CD4-positive, CD25-positive, alpha-beta regulatory T cell (primary cell): ENCODE measurements around the gene RHBDD3. TPM values are rescaled to one million over a fixed set of nuclear protein-coding genes. Genes with fewer than 3 reads are reported as not detected.

ENCODE experiments used
- ATAC-seq, 2 donors: fragments of 150-1000 bp; cut with Tn5 transposase; one replicate each; pipeline ENCODE4 v1.10.0; 2021; ENCODE audit warnings: low read depth in 2 of 2, moderate number of reproducible peaks in 2 of 2, moderate library complexity in 1 of 2
- DNase-seq, 3 donors: peaks; one replicate each; pipeline versions ENCODE4 v3.0.0 to v3.0.0-alpha.2; 2012 to 2022; ENCODE audit warnings: mixed read lengths in 1 of 3
- H3K27ac ChIP-seq: one replicate; pipeline ENCODE4 v1.7.0; 2013; ENCODE audit warnings: mild to moderate bottlenecking, low read length; ENCODE audit not compliant: insufficient read depth, poor library complexity, severe bottlenecking
- H3K27me3 ChIP-seq: one replicate; pipeline ENCODE4 v1.7.0; 2013; ENCODE audit warnings: low read length; ENCODE audit not compliant: control insufficient read depth, insufficient read depth
- H3K36me3 ChIP-seq: one replicate; pipeline ENCODE4 v1.7.0; 2013; ENCODE audit warnings: mild to moderate bottlenecking, low read length, moderate library complexity; ENCODE audit not compliant: control insufficient read depth, insufficient read depth
- H3K4me1 ChIP-seq: 2 replicates; pipeline ENCODE4 v1.7.0; 2013; ENCODE audit warnings: mild to moderate bottlenecking, low read length; ENCODE audit not compliant: insufficient read depth, control insufficient read depth, poor library complexity, severe bottlenecking
- H3K4me3 ChIP-seq: one replicate; pipeline ENCODE4 v1.7.0; 2013; ENCODE audit warnings: low read depth, mild to moderate bottlenecking, low read length, moderate library complexity
- H3K9me3 ChIP-seq, 2 experiments: 1 replicate in 1 of 2; 2 replicates in 1 of 2; pipeline ENCODE4 v1.7.0; 2013; ENCODE audit warnings: low read length in 2 of 2, mild to moderate bottlenecking in 1 of 2, moderate library complexity in 1 of 2; ENCODE audit not compliant: control insufficient read depth in 2 of 2
- H3K27ac Mint-ChIP-seq, 3 donors: one replicate each; pipeline ENCODE4 v1.8.0; 2020 to 2022; ENCODE audit warnings: mild to moderate bottlenecking in 3 of 3, mixed read lengths in 3 of 3, moderate library complexity in 2 of 3
- H3K27me3 Mint-ChIP-seq: one replicate; pipeline ENCODE4 v1.8.0; 2022; ENCODE audit warnings: mild to moderate bottlenecking, mixed read lengths
- H3K36me3 Mint-ChIP-seq: one replicate; pipeline ENCODE4 v1.8.0; 2020; ENCODE audit warnings: mixed read lengths
- H3K4me1 Mint-ChIP-seq, 4 donors: one replicate each; pipeline ENCODE4 v1.8.0; 2020 to 2022; ENCODE audit warnings: mixed read lengths in 4 of 4, mild to moderate bottlenecking in 1 of 4
- H3K4me3 Mint-ChIP-seq, 4 donors: one replicate each; pipeline ENCODE4 v1.8.0; 2020 to 2022; ENCODE audit warnings: mild to moderate bottlenecking in 4 of 4, mixed read lengths in 4 of 4, moderate library complexity in 3 of 4
- H3K9me3 Mint-ChIP-seq, 7 donors: one replicate each; pipeline ENCODE4 v1.8.0; 2020 to 2022; ENCODE audit warnings: mixed read lengths in 7 of 7, mild to moderate bottlenecking in 3 of 7, moderate library complexity in 2 of 7
- polyA plus RNA-seq, 4 donors: library from polyadenylated mRNA; unstranded; fragments of 300-500 nt; fragmentation: Illumina TruSeq; gene quantifications; one replicate each; pipeline ENCODE4 v1.2.3, GENCODE V29; 2021
- total RNA-seq: library from RNA; stranded (reverse); gene quantifications from one replicate; pipeline ENCODE4 v1.2.3, GENCODE V29; 2022

RHBDD3 gene
- total and polyA plus RNA-seq, 5 donors from 2014 or later, result 6.5 to 16.0 (median 10.7) TPM

DNA sequence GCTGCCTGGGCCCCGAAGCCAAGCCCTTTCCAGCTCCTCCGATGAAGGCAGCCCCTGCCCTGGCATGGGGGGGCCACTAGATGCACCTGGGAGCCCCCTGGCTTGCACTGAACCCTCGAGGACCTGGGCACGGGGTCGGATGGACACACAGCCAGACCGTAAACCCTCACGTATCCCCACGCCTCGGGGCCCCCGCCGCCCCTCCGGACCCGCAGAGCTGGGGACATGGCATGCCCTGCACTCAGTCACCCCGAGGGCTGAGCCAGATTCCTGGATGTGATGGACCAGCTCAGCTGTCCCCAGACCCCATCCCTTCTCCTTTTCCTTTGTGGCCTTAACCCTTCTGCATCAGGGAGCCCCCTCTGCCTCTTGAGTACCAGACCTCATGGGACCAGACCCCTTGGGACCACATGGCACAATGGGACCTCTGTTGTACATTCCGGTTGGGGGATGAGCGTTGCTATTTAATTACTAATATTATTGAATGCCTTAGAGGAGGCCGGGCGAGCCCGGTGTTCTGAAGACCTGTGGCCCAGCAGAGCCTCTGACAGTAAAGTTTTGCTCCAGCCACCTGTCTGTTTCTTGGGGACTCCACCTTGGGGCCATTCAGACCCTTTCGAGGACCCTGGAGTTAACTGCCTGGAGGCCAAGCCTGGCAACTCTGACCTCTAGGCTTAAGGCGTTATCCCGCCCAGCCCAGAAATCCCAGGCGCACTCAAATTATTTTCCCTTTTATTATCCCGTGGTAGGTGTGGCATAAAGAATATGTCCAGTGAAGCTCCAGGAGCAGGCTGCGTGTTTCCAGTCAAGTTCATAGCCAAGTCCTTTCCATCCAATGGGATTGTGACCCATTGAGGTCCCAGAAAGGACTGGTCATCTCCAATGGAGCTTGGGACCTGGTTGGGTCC lies 44.7 kb upstream of the RHBDD3 start:
- no peaks in the 10 kb centered on the region for H3K9me3 ChIP-seq
- DNase-seq (no peak), ATAC-seq (no peak)
- no peak overlapping the region for H3K27ac ChIP-seq
- Mint-ChIP-seq H3K9me3 (peaks cover 0 to 2% (median 0%) of the 10 kb centered on the region in 7 donors), H3K4me3 (peak overlapping the region in 1 of 4 donors; percentile 6), H3K27ac (no peak overlapping the region), H3K27me3 (peaks cover 44% of the 10 kb centered on the region), H3K4me1 (peaks cover 0 to 19% (median 12%) of the 10 kb centered on the region in 4 donors), H3K36me3 (no peaks in the 10 kb centered on the region)
- peaks cover 21% of the 10 kb centered on the region for H3K4me1 ChIP-seq
- H3K36me3 ChIP-seq, result no peaks in the 10 kb centered on the region
- H3K4me3 ChIP-seq, result no peak overlapping the region
- H3K27me3 ChIP-seq, result peaks cover 7% of the 10 kb centered on the region

DNA sequence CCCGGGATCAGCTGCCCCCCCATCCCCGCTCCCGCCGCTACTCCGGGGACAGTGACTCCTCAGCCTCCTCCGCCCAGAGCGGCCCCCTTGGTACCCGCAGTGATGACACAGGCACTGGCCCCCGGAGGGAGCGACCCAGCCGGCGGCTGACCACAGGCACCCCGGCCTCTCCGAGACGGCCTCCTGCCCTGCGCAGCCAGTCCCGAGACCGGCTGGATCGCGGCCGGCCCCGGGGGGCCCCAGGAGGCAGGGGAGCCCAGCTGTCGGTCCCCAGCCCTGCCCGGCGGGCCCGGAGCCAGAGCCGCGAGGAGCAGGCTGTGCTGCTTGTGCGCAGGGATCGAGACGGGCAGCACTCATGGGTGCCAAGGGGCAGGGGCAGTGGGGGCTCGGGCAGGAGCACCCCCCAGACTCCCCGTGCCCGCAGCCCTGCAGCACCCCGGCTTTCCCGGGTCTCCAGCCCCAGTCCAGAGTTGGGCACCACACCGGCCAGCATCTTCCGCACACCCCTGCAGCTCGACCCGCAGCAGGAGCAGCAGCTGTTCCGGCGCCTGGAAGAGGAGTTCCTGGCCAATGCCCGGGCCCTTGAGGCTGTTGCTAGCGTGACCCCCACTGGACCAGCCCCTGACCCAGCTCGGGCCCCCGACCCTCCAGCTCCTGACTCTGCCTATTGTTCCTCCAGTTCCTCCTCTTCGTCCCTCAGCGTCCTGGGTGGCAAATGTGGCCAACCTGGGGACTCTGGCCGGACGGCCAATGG lies 43.9 kb upstream of the RHBDD3 start:
- Histone ChIP-seq H3K4me3 (no peak overlapping the region), H3K36me3 (no peaks in the 10 kb centered on the region), H3K9me3 (no peaks in the 10 kb centered on the region), H3K4me1 (peaks cover 25% of the 10 kb centered on the region), H3K27me3 (peaks cover 7% of the 10 kb centered on the region), H3K27ac (no peak overlapping the region)
- H3K27me3 Mint-ChIP-seq, result peaks cover 40% of the 10 kb centered on the region
- DNase-seq (no peak), ATAC-seq (no peak)
- peaks cover 0 to 22% (median 10%) of the 10 kb centered on the region in 4 donors for H3K4me1 Mint-ChIP-seq
- peaks cover 0 to 4% (median 0%) of the 10 kb centered on the region in 7 donors for H3K9me3 Mint-ChIP-seq
- H3K4me3 Mint-ChIP-seq, result no peak overlapping the region
- no peak overlapping the region for H3K27ac Mint-ChIP-seq
- H3K36me3 Mint-ChIP-seq, result no peaks in the 10 kb centered on the region

DNA sequence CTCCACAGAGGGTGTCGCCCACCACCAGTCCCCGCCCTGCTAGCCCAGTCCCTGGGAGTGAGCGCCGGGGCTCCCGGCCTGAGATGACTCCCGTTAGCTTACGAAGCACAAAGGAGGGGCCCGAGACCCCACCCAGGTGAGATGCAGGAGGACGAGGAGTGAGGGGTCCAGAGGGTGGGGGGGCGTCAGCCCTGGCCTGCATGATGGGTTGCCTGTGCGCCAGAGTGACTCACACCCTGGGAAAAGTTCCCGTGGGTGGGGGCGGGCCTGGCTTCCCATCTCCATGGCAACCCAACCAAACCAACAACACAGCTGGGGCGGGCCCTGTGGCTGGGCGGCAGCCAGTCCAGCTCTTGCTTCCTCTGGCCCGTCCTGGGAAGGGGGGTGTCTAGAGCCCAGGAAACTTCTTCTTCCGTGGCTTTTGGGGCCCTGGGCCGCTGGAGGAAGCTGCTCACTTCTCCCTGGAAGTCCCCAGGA lies 43.1 kb upstream of the RHBDD3 start:
- H3K4me1 ChIP-seq, result peaks cover 33% of the 10 kb centered on the region

DNA sequence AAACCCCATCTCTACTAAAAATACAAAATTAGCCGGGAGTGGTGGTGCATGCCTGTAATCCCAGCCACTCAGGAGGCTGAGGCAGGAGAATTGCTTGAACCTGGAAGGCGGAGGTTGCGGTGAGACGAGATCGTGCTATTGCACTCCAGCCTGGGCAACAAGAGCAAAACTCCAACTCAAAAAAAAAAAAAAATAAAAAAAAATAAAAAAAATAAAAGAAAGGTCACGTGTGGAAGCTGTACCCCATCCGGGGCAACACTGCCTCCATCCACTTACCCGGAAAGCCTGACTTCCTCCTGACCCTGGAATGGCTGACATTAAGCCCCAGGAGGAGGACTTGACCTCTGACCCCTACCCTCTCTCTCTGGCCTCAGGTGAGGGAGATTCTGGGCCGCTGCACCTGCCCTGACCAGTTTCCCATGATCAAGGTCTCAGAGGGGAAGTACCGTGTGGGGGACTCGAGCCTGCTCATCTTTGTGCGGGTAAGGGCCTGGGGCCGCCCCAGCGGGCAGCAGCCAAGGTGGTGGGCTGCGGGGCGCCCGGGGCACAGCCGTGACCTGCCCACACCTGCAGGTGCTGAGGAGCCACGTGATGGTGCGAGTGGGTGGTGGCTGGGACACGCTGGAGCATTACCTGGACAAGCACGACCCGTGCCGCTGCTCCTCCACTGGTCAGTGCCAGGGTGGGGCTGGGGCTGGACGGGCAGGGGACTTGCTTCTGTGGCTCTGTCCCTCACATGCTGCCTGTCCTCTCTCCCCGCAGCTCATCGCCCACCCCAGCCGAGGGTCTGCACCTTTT lies 42.5 kb upstream of the RHBDD3 start:
- no peak overlapping the region for H3K4me3 ChIP-seq
- no peaks in the 10 kb centered on the region for H3K36me3 ChIP-seq
- ATAC-seq, result no peak
- H3K27me3 Mint-ChIP-seq, result peaks cover 43% of the 10 kb centered on the region
- peaks cover 37% of the 10 kb centered on the region for H3K4me1 ChIP-seq
- H3K27me3 ChIP-seq, result peaks cover 10% of the 10 kb centered on the region
- H3K4me1 Mint-ChIP-seq, result peaks cover 0 to 25% (median 10%) of the 10 kb centered on the region in 4 donors
- DNase-seq, result no peak
- H3K27ac ChIP-seq, result no peak overlapping the region
- H3K27ac Mint-ChIP-seq, result no peak overlapping the region
- peaks cover 0 to 4% (median 0%) of the 10 kb centered on the region in 7 donors for H3K9me3 Mint-ChIP-seq
- H3K36me3 Mint-ChIP-seq, result no peaks in the 10 kb centered on the region
- no peaks in the 10 kb centered on the region for H3K9me3 ChIP-seq
- no peak overlapping the region for H3K4me3 Mint-ChIP-seq

More for the DNA sequence above, 43.1 kb upstream of the RHBDD3 start:
- Mint-ChIP-seq H3K4me1 (peaks cover 0 to 24% (median 10%) of the 10 kb centered on the region in 4 donors), H3K36me3 (no peaks in the 10 kb centered on the region), H3K27me3 (peaks cover 39% of the 10 kb centered on the region), H3K9me3 (peaks cover 0 to 4% (median 0%) of the 10 kb centered on the region in 7 donors), H3K27ac (no peak overlapping the region), H3K4me3 (no peak overlapping the region)
- no peak overlapping the region for H3K4me3 ChIP-seq
- DNase-seq, result no peak
- peak; percentile 28 to 30 for ATAC-seq
- no peak overlapping the region for H3K27ac ChIP-seq
- no peaks in the 10 kb centered on the region for H3K9me3 ChIP-seq
- peaks cover 8% of the 10 kb centered on the region for H3K27me3 ChIP-seq
- no peaks in the 10 kb centered on the region for H3K36me3 ChIP-seq

DNA sequence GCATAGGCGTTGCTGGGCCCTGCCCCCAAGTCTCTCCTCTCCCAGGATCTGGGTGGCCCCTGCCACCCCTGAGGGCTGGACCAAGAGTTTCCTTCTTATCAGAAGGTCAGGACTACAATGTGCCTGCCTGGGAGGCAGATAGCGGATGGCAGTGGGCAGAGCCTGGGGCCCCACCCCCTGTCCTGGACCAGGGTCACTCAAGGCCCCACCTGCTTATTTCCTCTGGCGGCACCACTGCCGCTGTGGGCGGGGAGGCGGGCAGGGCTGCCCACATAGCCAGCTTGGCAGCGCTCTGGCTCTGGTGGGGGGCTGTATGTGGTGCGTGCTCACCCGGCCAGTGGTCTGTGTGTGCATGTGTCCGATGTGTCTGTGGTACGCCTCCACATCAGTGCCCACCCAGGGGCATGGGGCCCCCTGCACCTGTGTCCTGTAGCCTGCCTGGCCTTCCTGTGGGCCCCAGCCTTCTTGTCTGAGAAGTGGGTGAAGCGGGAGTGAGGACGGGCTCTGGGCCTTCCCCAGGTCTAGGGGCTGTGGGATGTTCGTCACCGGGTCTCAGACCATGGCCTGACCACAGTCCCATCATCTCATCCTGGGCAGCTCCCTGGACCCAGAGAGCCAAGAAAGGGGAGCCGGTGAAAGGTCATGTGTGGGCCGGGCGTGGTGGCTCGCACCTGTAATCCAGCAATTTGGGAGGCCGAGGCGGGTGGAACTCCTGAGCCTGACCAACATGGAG lies 41.7 kb upstream of the RHBDD3 start:
- no peak for DNase-seq
- no peaks in the 10 kb centered on the region for H3K36me3 Mint-ChIP-seq
- H3K36me3 ChIP-seq, result no peaks in the 10 kb centered on the region
- H3K4me3 ChIP-seq, result no peak overlapping the region
- peaks cover 0 to 4% (median 0%) of the 10 kb centered on the region in 7 donors for H3K9me3 Mint-ChIP-seq
- H3K27me3 Mint-ChIP-seq, result peaks cover 48% of the 10 kb centered on the region
- H3K4me1 Mint-ChIP-seq, result peaks cover 0 to 22% (median 9%) of the 10 kb centered on the region in 4 donors
- peaks cover 10% of the 10 kb centered on the region for H3K27me3 ChIP-seq
- H3K27ac ChIP-seq, result no peak overlapping the region
- ATAC-seq, result no peak
- H3K4me1 ChIP-seq, result peaks cover 29% of the 10 kb centered on the region
- no peak overlapping the region for H3K27ac Mint-ChIP-seq
- no peaks in the 10 kb centered on the region for H3K9me3 ChIP-seq
- H3K4me3 Mint-ChIP-seq, result no peak overlapping the region

DNA sequence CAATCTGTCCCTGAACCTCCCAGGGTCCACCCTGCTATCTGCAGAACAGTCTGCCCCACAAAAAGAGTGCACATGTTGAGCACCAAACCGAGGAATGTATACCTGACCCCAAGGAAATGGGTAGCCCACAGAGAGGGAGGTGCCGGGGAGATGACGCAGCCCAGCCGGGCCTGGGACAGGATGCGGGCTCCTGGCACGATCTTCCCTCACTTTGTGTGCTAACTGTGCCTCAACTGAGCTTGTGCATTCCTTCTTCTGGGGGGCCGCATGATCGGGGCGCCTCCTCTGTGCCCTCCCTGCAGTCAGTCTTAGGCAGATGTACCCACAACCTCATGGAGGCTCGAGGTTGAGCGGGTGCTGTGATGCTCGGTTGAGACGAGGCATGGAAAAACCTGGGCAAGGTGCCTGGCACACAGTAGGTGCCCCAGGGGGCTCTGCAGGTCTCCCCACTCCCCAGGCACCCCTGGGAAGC lies 41.0 kb upstream of the RHBDD3 start:
- Histone ChIP-seq H3K9me3 (no peaks in the 10 kb centered on the region), H3K27me3 (peaks cover 3% of the 10 kb centered on the region), H3K4me3 (no peak overlapping the region), H3K36me3 (no peaks in the 10 kb centered on the region), H3K4me1 (peaks cover 23% of the 10 kb centered on the region), H3K27ac (no peak overlapping the region)
- no peak for ATAC-seq
- H3K27ac Mint-ChIP-seq, result no peak overlapping the region
- H3K4me1 Mint-ChIP-seq, result peaks cover 0 to 15% (median 3%) of the 10 kb centered on the region in 4 donors
- H3K36me3 Mint-ChIP-seq, result no peaks in the 10 kb centered on the region
- DNase-seq, result peak in 1 of 3 donors; percentile 59
- H3K27me3 Mint-ChIP-seq, result peaks cover 47% of the 10 kb centered on the region
- peaks cover 0 to 4% (median 0%) of the 10 kb centered on the region in 7 donors for H3K9me3 Mint-ChIP-seq
- H3K4me3 Mint-ChIP-seq, result peak overlapping the region in 1 of 4 donors; percentile 56
